ENCODE measurements around the gene RELL1.

GRCh38 chr4:37710491-37710890 lies 24.3 kb upstream of the RELL1 start:
- TF ChIP-seq, protein P1, sequence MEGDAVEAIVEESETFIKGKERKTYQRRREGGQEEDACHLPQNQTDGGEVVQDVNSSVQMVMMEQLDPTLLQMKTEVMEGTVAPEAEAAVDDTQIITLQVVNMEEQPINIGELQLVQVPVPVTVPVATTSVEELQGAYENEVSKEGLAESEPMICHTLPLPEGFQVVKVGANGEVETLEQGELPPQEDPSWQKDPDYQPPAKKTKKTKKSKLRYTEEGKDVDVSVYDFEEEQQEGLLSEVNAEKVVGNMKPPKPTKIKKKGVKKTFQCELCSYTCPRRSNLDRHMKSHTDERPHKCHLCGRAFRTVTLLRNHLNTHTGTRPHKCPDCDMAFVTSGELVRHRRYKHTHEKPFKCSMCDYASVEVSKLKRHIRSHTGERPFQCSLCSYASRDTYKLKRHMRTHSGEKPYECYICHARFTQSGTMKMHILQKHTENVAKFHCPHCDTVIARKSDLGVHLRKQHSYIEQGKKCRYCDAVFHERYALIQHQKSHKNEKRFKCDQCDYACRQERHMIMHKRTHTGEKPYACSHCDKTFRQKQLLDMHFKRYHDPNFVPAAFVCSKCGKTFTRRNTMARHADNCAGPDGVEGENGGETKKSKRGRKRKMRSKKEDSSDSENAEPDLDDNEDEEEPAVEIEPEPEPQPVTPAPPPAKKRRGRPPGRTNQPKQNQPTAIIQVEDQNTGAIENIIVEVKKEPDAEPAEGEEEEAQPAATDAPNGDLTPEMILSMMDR (tag by site-specific recombination; IDR thresholded peaks at IDR 0.05): no peak
- TF ChIP-seq MYNN (tag by site-specific recombination; IDR thresholded peaks at IDR 0.05; ENCODE audit: borderline replicate concordance) (no peak), ZNF449 (tag by site-specific recombination; IDR thresholded peaks at IDR 0.05) (no peak), ZNF184 (tag by site-specific recombination; IDR thresholded peaks at IDR 0.05) (no peak), ZNF121 (tag by site-specific recombination; IDR thresholded peaks at IDR 0.05) (no peak), ZBTB11 (tag by site-specific recombination; conservative IDR thresholded peaks at IDR 0.05; ENCODE audit: low read depth) (no peak), ZNF664 (tag by site-specific recombination; IDR thresholded peaks at IDR 0.05) (no peak), YY1 (tag by site-specific recombination; IDR thresholded peaks at IDR 0.05) (no peak), KLF1 (tag by site-specific recombination; IDR thresholded peaks at IDR 0.05) (no peak), ZNF174 (tag by site-specific recombination; IDR thresholded peaks at IDR 0.05) (no peak), ZBTB48 (tag by site-specific recombination; IDR thresholded peaks at IDR 0.05) (no peak), ZNF324 (tag by site-specific recombination; IDR thresholded peaks at IDR 0.05) (no peak), RBAK (tag by site-specific recombination; IDR thresholded peaks at IDR 0.05) (no peak), ZNF843 (tag by site-specific recombination; IDR thresholded peaks at IDR 0.05) (no peak)
